NB4 (cell line): Measurements from ENCODE around the gene MGLL.

Source experiments
- DNase-seq: peaks from one replicate; pipeline ENCODE4 v3.0.0; 2010; ENCODE audit warnings: low read depth
- H3K4me3 ChIP-seq: one replicate; pipeline ENCODE4 v1.5.1; 2011; ENCODE audit warnings: mild to moderate bottlenecking, low read depth, low read length, moderate library complexity
- CTCF ChIP-seq: IDR thresholded peaks from one replicate; pipeline ENCODE4 v1.5.1; 2012; ENCODE audit warnings: low read depth, low read length
- MYC ChIP-seq: IDR thresholded peaks from 2 replicates; pipeline ENCODE4 v1.6.1; 2011; ENCODE audit warnings: low read depth, low read length
- POLR2A ChIP-seq: IDR thresholded peaks from 2 replicates; pipeline ENCODE4 v1.6.1; 2011; ENCODE audit warnings: mild to moderate bottlenecking; ENCODE audit not compliant: insufficient read length; ENCODE audit errors: extremely low read depth
- TF ChIP-seq, protein P1 (sequence below): IDR thresholded peaks from 2 replicates; pipeline ENCODE4 v1.6.1; 2011; ENCODE audit warnings: low read depth, low read length

MGLL gene

GRCh38 chr3:127688416-127689265, 133.7 kb downstream of the MGLL start:
- TF ChIP-seq POLR2A (no peak), CTCF (no peak), MYC (no peak)
- TF ChIP-seq, protein P1, sequence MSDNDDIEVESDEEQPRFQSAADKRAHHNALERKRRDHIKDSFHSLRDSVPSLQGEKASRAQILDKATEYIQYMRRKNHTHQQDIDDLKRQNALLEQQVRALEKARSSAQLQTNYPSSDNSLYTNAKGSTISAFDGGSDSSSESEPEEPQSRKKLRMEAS = no peak
- no peak overlapping the region for H3K4me3 ChIP-seq
- no peak for DNase-seq

DNA sequence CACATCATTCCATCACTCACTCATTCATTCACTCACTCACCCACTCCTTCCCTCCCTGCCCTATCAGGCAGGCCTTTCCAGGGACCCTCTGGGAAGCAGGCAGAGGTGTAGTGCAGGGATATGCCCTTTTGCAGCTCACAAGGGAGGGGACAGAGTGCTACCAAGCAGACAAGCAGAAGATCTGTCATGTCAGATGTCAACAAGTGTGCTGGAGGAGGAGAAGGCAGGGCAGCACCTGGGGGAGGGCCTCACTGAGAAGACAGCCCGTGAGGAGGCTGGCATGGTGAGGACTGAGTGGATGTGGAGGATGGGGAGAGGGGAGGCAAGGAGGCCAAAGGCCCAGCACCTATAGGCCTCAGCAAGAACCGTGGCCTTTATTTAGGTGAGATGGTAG, 134.3 kb downstream of the MGLL start:
- no peak overlapping the region for H3K4me3 ChIP-seq
- DNase-seq = no peak
- TF ChIP-seq POLR2A (no peak), MYC (no peak), CTCF (no peak)
- TF ChIP-seq, protein P1 = no peak

- no peak for TF ChIP-seq CTCF
- no peak for TF ChIP-seq MYC
- no peak for TF ChIP-seq POLR2A
- DNase-seq = no peak
- H3K4me3 ChIP-seq = no peak overlapping the region
These were observed 135.0 kb downstream of the MGLL start for GRCh38 chr3:127687228-127687737.

- TF ChIP-seq POLR2A = no peak
- DNase-seq = no peak
- no peak overlapping the region for H3K4me3 ChIP-seq
These were observed 135.8 kb downstream of the MGLL start for GRCh38 chr3:127686512-127686894.

- no peak overlapping the region for H3K4me3 ChIP-seq
- no peak for DNase-seq
- TF ChIP-seq POLR2A = no peak
- no peak for TF ChIP-seq MYC
- TF ChIP-seq, protein P1 = no peak
- TF ChIP-seq CTCF = no peak
These were observed 136.4 kb downstream of the MGLL start for GRCh38 chr3:127685708-127686511.

DNA sequence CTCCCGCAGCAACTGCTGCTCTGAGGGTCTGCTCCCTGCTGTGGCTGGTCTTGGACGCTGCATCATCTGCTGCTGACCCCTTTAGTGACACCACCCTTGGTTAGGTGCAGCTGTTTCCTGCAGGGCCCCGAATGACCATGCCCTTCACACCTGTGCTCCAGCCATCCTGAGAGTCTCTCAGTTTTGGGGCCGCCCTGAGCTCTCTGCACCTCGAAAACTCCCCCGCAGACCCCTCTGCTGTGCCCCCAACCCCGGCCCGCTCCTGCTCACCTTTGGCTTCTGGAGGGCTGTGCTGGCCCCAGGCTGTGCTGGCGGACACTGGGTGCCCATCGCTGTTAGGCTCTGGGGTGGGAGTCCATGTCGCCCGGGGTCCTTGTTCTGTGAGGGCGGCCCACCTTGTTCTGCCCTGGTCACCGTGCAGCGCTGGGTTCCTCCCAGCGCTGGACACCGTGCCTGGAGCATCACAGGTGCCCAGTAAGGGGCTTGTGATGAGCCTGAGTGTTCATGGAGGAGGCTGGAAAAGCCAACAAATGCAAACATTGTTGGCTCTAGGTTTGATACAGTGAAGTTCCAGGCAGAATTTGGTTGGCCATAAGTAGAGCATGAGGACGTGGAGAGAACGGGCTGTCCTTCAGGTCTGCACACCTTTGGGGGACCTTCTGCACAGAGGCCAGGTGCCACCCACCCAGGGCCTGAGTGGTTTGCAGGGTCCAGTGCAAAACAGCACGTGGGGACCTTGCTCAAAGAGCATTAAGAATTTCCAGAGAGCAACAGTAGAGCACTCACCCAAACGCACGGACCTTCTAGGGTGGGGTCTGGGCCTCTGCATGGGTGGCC, 137.2 kb downstream of the MGLL start:
- no peak for DNase-seq
- TF ChIP-seq CTCF = no peak
- TF ChIP-seq MYC = no peak
- no peak for TF ChIP-seq POLR2A
- TF ChIP-seq, protein P1 = no peak
- H3K4me3 ChIP-seq = no peak overlapping the region
